NOMO-1 treated with dmso at 0.1 percent for 144 hours (cell line): ENCODE data around the gene VPREB3.

Experiments used
- DNase-seq: peaks from one replicate; lab custom pipeline; 2025; ENCODE audit not compliant: unreplicated experiment; lab: John Stamatoyannopoulos, UW

VPREB3 gene

GRCh38 chr22:23783265-23784150, 29.3 kb upstream of the VPREB3 start:
- DNase-seq = no peak

GRCh38 chr22:23782703-23783102, 28.5 kb upstream of the VPREB3 start:
- no peak for DNase-seq

GRCh38 chr22:23782252-23782651, 28.0 kb upstream of the VPREB3 start:
- no peak for DNase-seq

GRCh38 chr22:23781511-23782183, 27.4 kb upstream of the VPREB3 start:
- no peak for DNase-seq

GRCh38 chr22:23781065-23781464, 26.8 kb upstream of the VPREB3 start:
- no peak for DNase-seq

- DNase-seq = no peak
Observed at GRCh38 chr22:23780146-23780748, 26.0 kb upstream of the VPREB3 start.

- no peak for DNase-seq
Observed at GRCh38 chr22:23779731-23780130, 25.5 kb upstream of the VPREB3 start.

GRCh38 chr22:23779083-23779482, 24.9 kb upstream of the VPREB3 start:
- no peak for DNase-seq

- DNase-seq = no peak
Observed at GRCh38 chr22:23778577-23778900, 24.3 kb upstream of the VPREB3 start.

- no peak for DNase-seq
Observed at GRCh38 chr22:23777776-23778576, 23.8 kb upstream of the VPREB3 start.

GRCh38 chr22:23775779-23776375, 21.7 kb upstream of the VPREB3 start:
- DNase-seq = no peak

GRCh38 chr22:23774922-23775436, 20.8 kb upstream of the VPREB3 start:
- DNase-seq = no peak

- no peak for DNase-seq
Observed at GRCh38 chr22:23774114-23774921, 20.1 kb upstream of the VPREB3 start.

GRCh38 chr22:23773483-23774113, 19.4 kb upstream of the VPREB3 start:
- DNase-seq = no peak

GRCh38 chr22:23772649-23773473, 18.6 kb upstream of the VPREB3 start, which contains the start of gene MMP11:
MMP11 (plus strand) TSS chr22:23772849; CDS start chr22:23772871, 22 bp downstream.
- no peak for DNase-seq

- no peak for DNase-seq
Observed at GRCh38 chr22:23772315-23772648, 18.1 kb upstream of the VPREB3 start.

GRCh38 chr22:23769321-23769965, 15.2 kb upstream of the VPREB3 start:
- no peak for DNase-seq
